ENCODE data around the gene TMEM72. TPM values are rescaled to one million over a fixed set of nuclear protein-coding genes. Genes with fewer than 3 reads are reported as not detected.

TMEM72 gene
- total and polyA plus RNA-seq, 2 donors (not counting 1 experiment from before 2014, with no cell fraction given) = not detected

DNA sequence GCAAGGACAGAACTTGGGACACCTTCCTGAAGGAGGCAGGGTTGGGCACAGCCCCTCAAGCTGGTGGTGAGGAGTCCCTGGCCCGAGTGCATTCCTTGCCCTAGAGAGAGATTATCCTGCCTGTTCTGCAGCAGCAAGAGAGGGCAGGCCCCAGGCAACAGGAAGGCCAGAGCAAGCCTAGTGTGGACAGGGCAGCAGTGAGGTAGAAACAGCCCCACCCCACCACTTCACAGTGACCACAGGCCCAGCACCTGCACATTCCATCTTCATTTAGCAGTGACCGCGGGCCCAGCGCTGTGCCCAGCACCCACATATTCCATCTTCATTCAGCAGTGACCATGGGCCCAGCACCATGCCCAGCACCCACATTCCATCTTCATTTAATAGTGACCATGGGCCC, 16.4 kb upstream of the TMEM72 start:
- ChIA-PET CTCF (no interaction called here), POLR2A (no interaction called here)
- Mint-ChIP-seq H3K4me3 (no peak overlapping the region), H3K27ac (no peak overlapping the region), H3K27me3 (peaks cover 6% of the 10 kb centered on the region), H3K4me1 (peaks cover 5% of the 10 kb centered on the region), H3K9me3 (ENCODE audit: insufficient read depth) (no peaks in the 10 kb centered on the region)
- Histone ChIP-seq H3K27ac (ENCODE audit: low read length in 2 of 2) (no peak overlapping the region), H3K9ac (ENCODE audit: low read length) (no peak overlapping the region), H4K20me1 (ENCODE audit: control insufficient read depth, insufficient read depth, low read length, poor library complexity, severe bottlenecking) (no peaks in the 10 kb centered on the region), H3K36me3 (replicated peaks in 1 of 2; ENCODE audit: control extremely low read depth in 1 of 2, control insufficient read depth in 1 of 2, extremely low read depth in 1 of 2, insufficient read depth in 2 of 2, low read length in 1 of 2) (no peaks in the 10 kb centered on the region), H2AFZ (ENCODE audit: insufficient read depth, low read depth, low read length, poor library complexity, severe bottlenecking) (no peak overlapping the region), H3K79me2 (ENCODE audit: control insufficient read depth, insufficient read depth, low read length) (no peaks in the 10 kb centered on the region), H3K27me3 (replicated peaks in 1 of 4; ENCODE audit: control extremely low read depth in 1 of 4, control insufficient read depth in 3 of 4, insufficient read depth in 4 of 4, low read length in 3 of 4) (no peaks in the 10 kb centered on the region), H3K4me2 (replicated peaks; ENCODE audit: low read depth, low read length, poor library complexity, severe bottlenecking) (no peak overlapping the region), H3K4me3 (ENCODE audit: control extremely low read depth in 1 of 5, extremely low read depth in 1 of 5, insufficient read depth in 1 of 5, low read depth in 2 of 5, low read length in 4 of 5) (no peak overlapping the region), H3K4me1 (ENCODE audit: control insufficient read depth in 2 of 2, insufficient read depth in 2 of 2, low read length in 2 of 2) (no peaks in the 10 kb centered on the region), H3K9me3 (ENCODE audit: control extremely low read depth in 1 of 3, control insufficient read depth in 2 of 3, insufficient read depth in 1 of 3, low read length in 2 of 3) (no peaks in the 10 kb centered on the region)
- TF ChIP-seq, protein P1, sequence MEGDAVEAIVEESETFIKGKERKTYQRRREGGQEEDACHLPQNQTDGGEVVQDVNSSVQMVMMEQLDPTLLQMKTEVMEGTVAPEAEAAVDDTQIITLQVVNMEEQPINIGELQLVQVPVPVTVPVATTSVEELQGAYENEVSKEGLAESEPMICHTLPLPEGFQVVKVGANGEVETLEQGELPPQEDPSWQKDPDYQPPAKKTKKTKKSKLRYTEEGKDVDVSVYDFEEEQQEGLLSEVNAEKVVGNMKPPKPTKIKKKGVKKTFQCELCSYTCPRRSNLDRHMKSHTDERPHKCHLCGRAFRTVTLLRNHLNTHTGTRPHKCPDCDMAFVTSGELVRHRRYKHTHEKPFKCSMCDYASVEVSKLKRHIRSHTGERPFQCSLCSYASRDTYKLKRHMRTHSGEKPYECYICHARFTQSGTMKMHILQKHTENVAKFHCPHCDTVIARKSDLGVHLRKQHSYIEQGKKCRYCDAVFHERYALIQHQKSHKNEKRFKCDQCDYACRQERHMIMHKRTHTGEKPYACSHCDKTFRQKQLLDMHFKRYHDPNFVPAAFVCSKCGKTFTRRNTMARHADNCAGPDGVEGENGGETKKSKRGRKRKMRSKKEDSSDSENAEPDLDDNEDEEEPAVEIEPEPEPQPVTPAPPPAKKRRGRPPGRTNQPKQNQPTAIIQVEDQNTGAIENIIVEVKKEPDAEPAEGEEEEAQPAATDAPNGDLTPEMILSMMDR (IDR thresholded peaks at IDR 0.05) = no peak
- no peak for TF ChIP-seq EZH2 (IDR thresholded peaks at IDR 0.05; ENCODE audit: borderline replicate concordance, insufficient read depth, low read depth, low read length, poor library complexity, severe bottlenecking)
- DNase-seq (no peak), ATAC-seq (ENCODE audit: low read depth) (no peak)
- whole genome bisulfite sequencing (ENCODE audit: insufficient coverage) = 80% methylated on average over 4 of the region's 4 CpGs
- intact Hi-C loops (cut with micrococcal nuclease) = no loop called here

DNA sequence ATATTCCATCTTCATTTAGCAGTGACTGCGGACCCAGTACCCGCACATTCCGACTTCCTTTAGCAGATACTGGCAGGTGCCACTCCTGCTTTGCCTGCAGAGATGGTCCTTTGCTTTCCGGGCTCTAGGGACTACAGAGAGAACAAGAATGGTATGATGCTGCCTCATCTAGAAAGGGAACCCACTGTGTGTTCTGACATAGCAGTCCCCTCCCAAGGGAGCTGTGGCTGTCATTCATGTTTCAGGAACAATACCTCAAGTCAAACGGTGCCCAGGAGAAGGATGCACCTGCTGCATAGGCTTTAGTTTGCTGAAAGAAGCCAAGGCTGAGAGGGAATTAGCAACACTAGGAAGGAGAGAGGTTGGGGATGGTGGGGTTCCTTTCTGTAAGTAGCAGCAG, 15.9 kb upstream of the TMEM72 start:
- ChIA-PET POLR2A (no interaction called here), CTCF (no interaction called here)
- Mint-ChIP-seq H3K4me3 (no peak overlapping the region), H3K9me3 (ENCODE audit: insufficient read depth) (no peaks in the 10 kb centered on the region), H3K27me3 (peaks cover 6% of the 10 kb centered on the region), H3K27ac (no peak overlapping the region), H3K4me1 (peaks cover 5% of the 10 kb centered on the region)
- 0% methylated on average over 5 of the region's 5 CpGs for WGBS (ENCODE audit: insufficient coverage)
- DNase-seq (no peak), ATAC-seq (ENCODE audit: low read depth) (no peak)
- Histone ChIP-seq H3K4me1 (ENCODE audit: control insufficient read depth in 2 of 2, insufficient read depth in 2 of 2, low read length in 2 of 2) (no peaks in the 10 kb centered on the region), H2AFZ (ENCODE audit: insufficient read depth, low read depth, low read length, poor library complexity, severe bottlenecking) (no peak overlapping the region), H3K9me3 (ENCODE audit: control extremely low read depth in 1 of 3, control insufficient read depth in 2 of 3, insufficient read depth in 1 of 3, low read length in 2 of 3) (no peaks in the 10 kb centered on the region), H3K36me3 (replicated peaks in 1 of 2; ENCODE audit: control extremely low read depth in 1 of 2, control insufficient read depth in 1 of 2, extremely low read depth in 1 of 2, insufficient read depth in 2 of 2, low read length in 1 of 2) (no peaks in the 10 kb centered on the region), H3K4me3 (ENCODE audit: control extremely low read depth in 1 of 5, extremely low read depth in 1 of 5, insufficient read depth in 1 of 5, low read depth in 2 of 5, low read length in 4 of 5) (no peak overlapping the region), H4K20me1 (ENCODE audit: control insufficient read depth, insufficient read depth, low read length, poor library complexity, severe bottlenecking) (no peaks in the 10 kb centered on the region), H3K4me2 (replicated peaks; ENCODE audit: low read depth, low read length, poor library complexity, severe bottlenecking) (no peak overlapping the region), H3K9ac (ENCODE audit: low read length) (no peak overlapping the region), H3K27me3 (replicated peaks in 1 of 4; ENCODE audit: control extremely low read depth in 1 of 4, control insufficient read depth in 3 of 4, insufficient read depth in 4 of 4, low read length in 3 of 4) (no peaks in the 10 kb centered on the region), H3K27ac (ENCODE audit: low read length in 2 of 2) (no peak overlapping the region), H3K79me2 (ENCODE audit: control insufficient read depth, insufficient read depth, low read length) (no peaks in the 10 kb centered on the region)
- intact Hi-C loops (cut with micrococcal nuclease) = no loop called here
- TF ChIP-seq EZH2 (IDR thresholded peaks at IDR 0.05; ENCODE audit: borderline replicate concordance, insufficient read depth, low read depth, low read length, poor library complexity, severe bottlenecking) = no peak
- TF ChIP-seq, protein P1 (IDR thresholded peaks at IDR 0.05) = no peak

Measured in B cell (primary cell).